Testis (tissue), 2 donors: ENCODE measurements around the gene SCAF11.

Experiments used
- CTCF ChIP-seq, 3 experiments: fragments of 450-650 bp in 2 of 3; fragments of 200-600 bp in 1 of 3; sonication (generic) in 1 of 3; IDR thresholded peaks; one replicate each; pipeline ENCODE4 v1.5.1; 2016 to 2019; ENCODE audit warnings: antibody characterized with exemption in 3 of 3, mild to moderate bottlenecking in 2 of 3, moderate library complexity in 1 of 3
- POLR2A ChIP-seq: fragments of 450-650 bp; IDR thresholded peaks from one replicate; pipeline ENCODE4 v1.6.1; 2017; ENCODE audit warnings: antibody characterized with exemption, mild to moderate bottlenecking, moderate library complexity

GRCh38 chr12:45977620-45978019 lies 12.8 kb downstream of the SCAF11 start:
- TF ChIP-seq CTCF (IDR thresholded peaks at IDR 0.05): no peak
- no peak for TF ChIP-seq POLR2A
